ENCODE data around the gene DENND6A.

GRCh38 chr3:57659806-57660439 is 33.0 kb downstream of the DENND6A start:
- TF ChIP-seq CTCF (tag by site-specific recombination; IDR thresholded peaks at IDR 0.05) (no peak), ZSCAN16 (tag by site-specific recombination; IDR thresholded peaks at IDR 0.05) (no peak), HOXA7 (CRISPR knock-in tag; IDR thresholded peaks at IDR 0.05; ENCODE audit: borderline replicate concordance) (no peak)
